HEK293 (cell line): Measurements from ENCODE around the gene EOGT.

Experiments used
- CTCF ChIA-PET: fragments of 350-600 bp; formaldehyde crosslinking; extraction: SDS; loops from one replicate; lab custom pipeline; 2021; ENCODE audit warnings: antibody characterized with exemption; lab: Yijun Ruan, JAX
- POLR2A ChIA-PET: fragments of 300-600 bp; formaldehyde crosslinking; extraction: SDS; loops from one replicate; lab custom pipeline; 2020; ENCODE audit warnings: antibody characterized with exemption, inconsistent platforms; lab: Yijun Ruan, JAX
- H3K27ac ChIP-seq: fragments of 200-500 bp; sonication (Bioruptor generic); 2 replicates; pipeline ENCODE4 v1.5.1; 2014; ENCODE audit warnings: low read depth, low read length, control low read depth, inconsistent platforms; ENCODE audit errors: extremely low read depth
- H3K36me3 ChIP-seq, 2 experiments: fragments of 200-500 bp in 1 of 2; sonication (Bioruptor generic) in 1 of 2; 1 replicate in 1 of 2; 2 replicates in 1 of 2; pipeline ENCODE4 v1.5.1; 2014 to 2017; ENCODE audit warnings: inconsistent platforms in 2 of 2, low read length in 2 of 2; ENCODE audit not compliant: control insufficient read depth in 2 of 2, insufficient read depth in 1 of 2
- H3K4me1 ChIP-seq: fragments of 200-500 bp; sonication (Bioruptor generic); 2 replicates; pipeline ENCODE4 v1.5.1; 2014; ENCODE audit warnings: mild to moderate bottlenecking, low read length, inconsistent platforms; ENCODE audit not compliant: control insufficient read depth, insufficient read depth
- H3K4me3 ChIP-seq: 2 replicates; pipeline ENCODE4 v1.5.1; 2011; ENCODE audit warnings: low read depth, mild to moderate bottlenecking, control low read depth, low read length, moderate library complexity
- H3K9me3 ChIP-seq: fragments of 200-500 bp; sonication (Bioruptor generic); 2 replicates; pipeline ENCODE4 v1.5.1; 2014; ENCODE audit warnings: low read depth, low read length, inconsistent platforms; ENCODE audit not compliant: control insufficient read depth, insufficient read depth
- AEBP2 ChIP-seq: fragments of 450-650 bp; formaldehyde crosslinking; IDR thresholded peaks from 2 replicates; pipeline ENCODE4 v1.5.1; 2016; ENCODE audit warnings: missing biosample characterization, missing genetic modification characterization, borderline replicate concordance
- KLF16 ChIP-seq: fragments of 450-650 bp; formaldehyde crosslinking; IDR thresholded peaks from 2 replicates; pipeline ENCODE4 v1.5.1; 2017; ENCODE audit warnings: missing biosample characterization, missing genetic modification characterization
- RBAK ChIP-seq: fragments of 450-650 bp; formaldehyde crosslinking; IDR thresholded peaks from 2 replicates; pipeline ENCODE4 v1.5.1; 2016; ENCODE audit warnings: missing biosample characterization, missing genetic modification characterization
- SP2 ChIP-seq: fragments of 450-650 bp; formaldehyde crosslinking; IDR thresholded peaks from 2 replicates; pipeline ENCODE4 v1.5.1; 2016; ENCODE audit warnings: missing biosample characterization, missing genetic modification characterization
- SP7 ChIP-seq: fragments of 450-650 bp; formaldehyde crosslinking; IDR thresholded peaks from 2 replicates; pipeline ENCODE4 v1.5.1; 2016; ENCODE audit warnings: missing biosample characterization, missing genetic modification characterization
- TCF7L2 ChIP-seq: IDR thresholded peaks from 2 replicates; pipeline ENCODE4 v1.6.1; 2011; ENCODE audit warnings: low read depth, mild to moderate bottlenecking, inconsistent platforms, low read length, moderate library complexity, borderline replicate concordance
- ZFP3 ChIP-seq: fragments of 450-650 bp; formaldehyde crosslinking; IDR thresholded peaks from 2 replicates; pipeline ENCODE4 v1.5.1; 2016; ENCODE audit warnings: low read depth, missing biosample characterization, missing genetic modification characterization
- ZFP41 ChIP-seq: fragments of 450-650 bp; formaldehyde crosslinking; IDR thresholded peaks from 2 replicates; pipeline ENCODE4 v1.5.1; 2016; ENCODE audit warnings: missing biosample characterization, missing genetic modification characterization, borderline replicate concordance
- ZNF155 ChIP-seq: fragments of 450-650 bp; formaldehyde crosslinking; IDR thresholded peaks from 2 replicates; pipeline ENCODE4 v1.5.1; 2016; ENCODE audit warnings: missing biosample characterization, missing genetic modification characterization
- ZNF16 ChIP-seq: fragments of 450-650 bp; formaldehyde crosslinking; IDR thresholded peaks from 2 replicates; pipeline ENCODE4 v1.5.1; 2016; ENCODE audit warnings: low read depth, missing biosample characterization, missing genetic modification characterization
- ZNF23 ChIP-seq: fragments of 450-650 bp; formaldehyde crosslinking; IDR thresholded peaks from 2 replicates; pipeline ENCODE4 v1.5.1; 2016; ENCODE audit warnings: missing biosample characterization, missing genetic modification characterization, borderline replicate concordance
- ZNF239 ChIP-seq: fragments of 450-650 bp; formaldehyde crosslinking; IDR thresholded peaks from 2 replicates; pipeline ENCODE4 v1.5.1; 2016; ENCODE audit warnings: missing biosample characterization, missing genetic modification characterization
- ZNF341 ChIP-seq: fragments of 450-650 bp; formaldehyde crosslinking; IDR thresholded peaks from 2 replicates; pipeline ENCODE4; 2016; ENCODE audit warnings: low read depth, missing biosample characterization, missing genetic modification characterization
- ZNF623 ChIP-seq: fragments of 450-650 bp; formaldehyde crosslinking; IDR thresholded peaks from 2 replicates; pipeline ENCODE4 v1.5.1; 2016; ENCODE audit warnings: missing biosample characterization, missing genetic modification characterization
- ZNF670 ChIP-seq: fragments of 450-650 bp; formaldehyde crosslinking; IDR thresholded peaks from 2 replicates; pipeline ENCODE4 v1.5.1; 2016; ENCODE audit warnings: missing biosample characterization, missing genetic modification characterization, low read depth
- ZSCAN5A ChIP-seq: fragments of 450-650 bp; formaldehyde crosslinking; IDR thresholded peaks from 2 replicates; pipeline ENCODE4 v1.5.1; 2016; ENCODE audit warnings: missing biosample characterization, missing genetic modification characterization
- TF ChIP-seq, protein P1 (sequence below): fragments of 450-650 bp; formaldehyde crosslinking; IDR thresholded peaks from 2 replicates; pipeline ENCODE4 v1.5.1; 2016; ENCODE audit warnings: missing biosample characterization, missing genetic modification characterization
- TF ChIP-seq, protein P2 (sequence below): fragments of 450-650 bp; formaldehyde crosslinking; IDR thresholded peaks from 2 replicates; pipeline ENCODE4 v1.5.1; 2016; ENCODE audit warnings: missing biosample characterization, missing genetic modification characterization
- TF ChIP-seq, protein P3 (sequence below): fragments of 450-650 bp; formaldehyde crosslinking; IDR thresholded peaks from 2 replicates; pipeline ENCODE4 v1.5.1; 2016; ENCODE audit warnings: missing biosample characterization, missing genetic modification characterization, low read depth
- TF ChIP-seq, protein P4 (sequence below): fragments of 450-650 bp; formaldehyde crosslinking; optimal IDR thresholded peaks from 2 replicates; pipeline ENCODE3; 2016; ENCODE audit warnings: missing biosample characterization, mild to moderate bottlenecking, missing genetic modification characterization

EOGT gene

DNA sequence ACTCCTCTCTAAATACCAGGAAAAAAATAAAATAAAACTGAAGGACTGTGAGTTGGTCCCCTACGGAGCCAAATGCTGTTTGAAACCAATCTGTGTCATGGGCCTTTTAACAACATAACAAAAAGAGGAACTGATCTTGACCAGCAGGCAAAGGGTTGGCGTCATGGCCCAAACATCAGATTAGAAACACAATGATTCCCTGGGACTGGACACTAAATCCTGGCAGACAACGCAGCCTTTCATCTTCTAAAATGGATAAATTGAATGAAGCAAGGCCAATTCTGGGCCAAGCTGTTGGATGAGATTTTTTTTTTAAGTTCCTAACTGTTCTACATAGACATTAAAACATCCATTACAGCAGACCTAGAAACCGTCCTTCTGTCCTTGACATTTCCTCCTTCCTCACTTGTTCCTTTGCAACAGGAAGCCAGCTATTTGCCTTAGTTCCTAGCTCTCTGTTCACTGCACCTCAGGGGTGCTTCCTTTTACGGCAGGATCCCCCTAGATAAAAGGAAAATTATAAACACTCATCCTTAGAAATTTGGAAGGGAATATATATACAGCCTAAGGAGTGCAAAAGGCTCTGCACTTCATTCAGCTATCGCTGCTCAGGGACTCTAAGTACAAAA is 59.6 kb downstream of the EOGT start:
- H3K9me3 ChIP-seq = no peaks in the 10 kb centered on the region
- POLR2A ChIA-PET = interaction anchor here (0.5 kb wide), 1 partner anchor 1956 kb away, joined by 5 read pairs; the partner anchor contains the start of gene KBTBD8
- no peaks in the 10 kb centered on the region for H3K4me1 ChIP-seq
- TF ChIP-seq, protein P1, sequence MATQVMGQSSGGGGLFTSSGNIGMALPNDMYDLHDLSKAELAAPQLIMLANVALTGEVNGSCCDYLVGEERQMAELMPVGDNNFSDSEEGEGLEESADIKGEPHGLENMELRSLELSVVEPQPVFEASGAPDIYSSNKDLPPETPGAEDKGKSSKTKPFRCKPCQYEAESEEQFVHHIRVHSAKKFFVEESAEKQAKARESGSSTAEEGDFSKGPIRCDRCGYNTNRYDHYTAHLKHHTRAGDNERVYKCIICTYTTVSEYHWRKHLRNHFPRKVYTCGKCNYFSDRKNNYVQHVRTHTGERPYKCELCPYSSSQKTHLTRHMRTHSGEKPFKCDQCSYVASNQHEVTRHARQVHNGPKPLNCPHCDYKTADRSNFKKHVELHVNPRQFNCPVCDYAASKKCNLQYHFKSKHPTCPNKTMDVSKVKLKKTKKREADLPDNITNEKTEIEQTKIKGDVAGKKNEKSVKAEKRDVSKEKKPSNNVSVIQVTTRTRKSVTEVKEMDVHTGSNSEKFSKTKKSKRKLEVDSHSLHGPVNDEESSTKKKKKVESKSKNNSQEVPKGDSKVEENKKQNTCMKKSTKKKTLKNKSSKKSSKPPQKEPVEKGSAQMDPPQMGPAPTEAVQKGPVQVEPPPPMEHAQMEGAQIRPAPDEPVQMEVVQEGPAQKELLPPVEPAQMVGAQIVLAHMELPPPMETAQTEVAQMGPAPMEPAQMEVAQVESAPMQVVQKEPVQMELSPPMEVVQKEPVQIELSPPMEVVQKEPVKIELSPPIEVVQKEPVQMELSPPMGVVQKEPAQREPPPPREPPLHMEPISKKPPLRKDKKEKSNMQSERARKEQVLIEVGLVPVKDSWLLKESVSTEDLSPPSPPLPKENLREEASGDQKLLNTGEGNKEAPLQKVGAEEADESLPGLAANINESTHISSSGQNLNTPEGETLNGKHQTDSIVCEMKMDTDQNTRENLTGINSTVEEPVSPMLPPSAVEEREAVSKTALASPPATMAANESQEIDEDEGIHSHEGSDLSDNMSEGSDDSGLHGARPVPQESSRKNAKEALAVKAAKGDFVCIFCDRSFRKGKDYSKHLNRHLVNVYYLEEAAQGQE (tag by site-specific recombination) = no peak
- TF ChIP-seq SP2 (tag by site-specific recombination) (no peak), KLF16 (tag by site-specific recombination) (no peak), ZNF623 (tag by site-specific recombination) (no peak), ZNF341 (no peak), ZFP41 (no peak), ZNF23 (no peak), ZNF155 (tag by site-specific recombination) (no peak), RBAK (no peak), ZFP3 (tag by site-specific recombination) (no peak), ZNF16 (no peak), ZNF670 (no peak)
- TF ChIP-seq, protein P2, sequence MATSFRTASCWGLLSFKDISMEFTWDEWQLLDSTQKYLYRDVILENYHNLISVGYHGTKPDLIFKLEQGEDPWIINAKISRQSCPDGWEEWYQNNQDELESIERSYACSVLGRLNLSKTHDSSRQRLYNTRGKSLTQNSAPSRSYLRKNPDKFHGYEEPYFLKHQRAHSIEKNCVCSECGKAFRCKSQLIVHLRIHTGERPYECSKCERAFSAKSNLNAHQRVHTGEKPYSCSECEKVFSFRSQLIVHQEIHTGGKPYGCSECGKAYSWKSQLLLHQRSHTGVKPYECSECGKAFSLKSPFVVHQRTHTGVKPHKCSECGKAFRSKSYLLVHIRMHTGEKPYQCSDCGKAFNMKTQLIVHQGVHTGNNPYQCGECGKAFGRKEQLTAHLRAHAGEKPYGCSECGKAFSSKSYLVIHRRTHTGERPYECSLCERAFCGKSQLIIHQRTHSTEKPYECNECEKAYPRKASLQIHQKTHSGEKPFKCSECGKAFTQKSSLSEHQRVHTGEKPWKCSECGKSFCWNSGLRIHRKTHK (tag by site-specific recombination) = no peak
- TF ChIP-seq, protein P3, sequence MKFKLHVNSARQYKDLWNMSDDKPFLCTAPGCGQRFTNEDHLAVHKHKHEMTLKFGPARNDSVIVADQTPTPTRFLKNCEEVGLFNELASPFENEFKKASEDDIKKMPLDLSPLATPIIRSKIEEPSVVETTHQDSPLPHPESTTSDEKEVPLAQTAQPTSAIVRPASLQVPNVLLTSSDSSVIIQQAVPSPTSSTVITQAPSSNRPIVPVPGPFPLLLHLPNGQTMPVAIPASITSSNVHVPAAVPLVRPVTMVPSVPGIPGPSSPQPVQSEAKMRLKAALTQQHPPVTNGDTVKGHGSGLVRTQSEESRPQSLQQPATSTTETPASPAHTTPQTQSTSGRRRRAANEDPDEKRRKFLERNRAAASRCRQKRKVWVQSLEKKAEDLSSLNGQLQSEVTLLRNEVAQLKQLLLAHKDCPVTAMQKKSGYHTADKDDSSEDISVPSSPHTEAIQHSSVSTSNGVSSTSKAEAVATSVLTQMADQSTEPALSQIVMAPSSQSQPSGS = no peak
- TF ChIP-seq, protein P4, sequence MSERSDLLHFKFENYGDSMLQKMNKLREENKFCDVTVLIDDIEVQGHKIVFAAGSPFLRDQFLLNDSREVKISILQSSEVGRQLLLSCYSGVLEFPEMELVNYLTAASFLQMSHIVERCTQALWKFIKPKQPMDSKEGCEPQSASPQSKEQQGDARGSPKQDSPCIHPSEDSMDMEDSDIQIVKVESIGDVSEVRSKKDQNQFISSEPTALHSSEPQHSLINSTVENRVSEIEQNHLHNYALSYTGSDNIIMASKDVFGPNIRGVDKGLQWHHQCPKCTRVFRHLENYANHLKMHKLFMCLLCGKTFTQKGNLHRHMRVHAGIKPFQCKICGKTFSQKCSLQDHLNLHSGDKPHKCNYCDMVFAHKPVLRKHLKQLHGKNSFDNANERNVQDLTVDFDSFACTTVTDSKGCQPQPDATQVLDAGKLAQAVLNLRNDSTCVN (tag by site-specific recombination) = no peak
- TF ChIP-seq, all 188 proteins: peak for 0
- CTCF ChIA-PET = interaction anchor here (1.6 kb wide), 1 partner anchor 18 kb away, joined by 5 read pairs; no protein-coding TSS in a partner anchor
- H3K4me3 ChIP-seq = no peak overlapping the region
- H3K36me3 ChIP-seq = no peaks in the 10 kb centered on the region
- no peak overlapping the region for H3K27ac ChIP-seq

- no peaks in the 10 kb centered on the region for H3K4me1 ChIP-seq
- ChIA-PET CTCF (interaction anchor here (0.7 kb wide), 1 partner anchor 1974 kb away, joined by 9 read pairs; no protein-coding TSS in a partner anchor), POLR2A (no interaction called here)
- no peaks in the 10 kb centered on the region for H3K9me3 ChIP-seq
- H3K27ac ChIP-seq = no peak overlapping the region
- no peaks in the 10 kb centered on the region for H3K36me3 ChIP-seq
- no peak for TF ChIP-seq SP7
- no peak for TF ChIP-seq ZSCAN5A (tag by site-specific recombination)
- no peak for TF ChIP-seq TCF7L2
- no peak for TF ChIP-seq ZNF239 (tag by site-specific recombination)
- TF ChIP-seq AEBP2 (tag by site-specific recombination) = no peak
- no peak overlapping the region for H3K4me3 ChIP-seq
Observed at GRCh38 chr3:68945225-68945624, 68.3 kb downstream of the EOGT start.
